NCI-H187 (cell line): ENCODE measurements around the gene AGPAT1.
A peak's percentile ranks its signal among the peaks of the same experiment; 100 is the strongest.
"Not testable (repeated sequence)": the region's sequence is repeated elsewhere in the genome, so short reads cannot be mapped to it uniquely, and the experiment has no call there.

ENCODE experiments used
- DNase-seq, 2 experiments: peaks; one replicate each; lab custom pipeline; 2025; lab: John Stamatoyannopoulos, UW

The AGPAT1 gene

GRCh38 chr6:32186151-32186840 is 10.4 kb upstream of the AGPAT1 start:
- DNase-seq, result not testable (repeated sequence)

- DNase-seq, result not testable (repeated sequence)
These were observed 9.8 kb upstream of the AGPAT1 start for GRCh38 chr6:32185681-32186131.

GRCh38 chr6:32184084-32184640 is 8.3 kb upstream of the AGPAT1 start, which contains the start of gene AGER:
Gene AGER, minus strand, starts transcription at chr6:32184253. Its CDS starts 31 bp downstream, at chr6:32184222.
- no peak for DNase-seq

GRCh38 chr6:32183483-32184083 is 7.7 kb upstream of the AGPAT1 start:
- DNase-seq, result no peak

GRCh38 chr6:32183030-32183429 is 7.1 kb upstream of the AGPAT1 start:
- DNase-seq, result no peak

GRCh38 chr6:32182555-32182981 is 6.7 kb upstream of the AGPAT1 start:
- DNase-seq, result no peak

GRCh38 chr6:32181915-32182529 is 6.1 kb upstream of the AGPAT1 start:
- no peak for DNase-seq

- no peak for DNase-seq
These were observed 5.3 kb upstream of the AGPAT1 start for GRCh38 chr6:32181148-32181702.

DNA sequence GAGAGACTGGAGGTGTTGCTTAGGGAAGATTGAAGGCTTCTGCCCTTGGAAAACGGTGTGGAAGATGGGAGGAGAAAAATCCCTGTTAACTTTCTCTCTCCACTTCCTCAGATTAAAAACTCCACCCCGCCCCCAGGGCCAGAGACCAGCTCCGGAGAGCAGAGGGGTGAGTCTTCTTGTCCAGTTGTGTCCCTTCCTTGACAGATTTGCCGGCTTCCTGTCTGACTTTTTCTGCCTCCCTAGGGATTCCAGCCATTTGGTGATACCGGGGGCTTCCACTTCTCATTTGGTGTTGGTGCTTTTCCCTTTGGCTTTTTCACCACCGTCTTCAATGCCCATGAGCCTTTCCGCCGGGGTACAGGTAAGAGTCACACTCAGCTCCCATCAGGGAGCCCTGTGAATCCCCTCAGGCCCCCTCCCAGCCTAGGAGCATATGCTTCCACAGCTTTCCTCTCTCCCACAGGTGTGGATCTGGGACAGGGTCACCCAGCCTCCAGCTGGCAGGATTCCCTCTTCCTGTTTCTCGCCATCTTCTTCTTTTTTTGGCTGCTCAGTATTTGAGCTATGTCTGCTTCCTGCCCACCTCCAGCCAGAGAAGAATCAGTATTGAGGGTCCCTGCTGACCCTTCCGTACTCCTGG is 4.0 kb upstream of the AGPAT1 start:
- no peak for DNase-seq

GRCh38 chr6:32178547-32179440 is 2.9 kb upstream of the AGPAT1 start:
- DNase-seq, result peak in 1 of 2 experiments; percentile 54

- peak; percentile 95 to 99 for DNase-seq
These were observed 2.1 kb upstream of the AGPAT1 start, which contains the start of gene RNF5 for GRCh38 chr6:32177788-32178546. Gene RNF5, plus strand, starts transcription at chr6:32178405. Its CDS starts 107 bp downstream, at chr6:32178512.

DNA sequence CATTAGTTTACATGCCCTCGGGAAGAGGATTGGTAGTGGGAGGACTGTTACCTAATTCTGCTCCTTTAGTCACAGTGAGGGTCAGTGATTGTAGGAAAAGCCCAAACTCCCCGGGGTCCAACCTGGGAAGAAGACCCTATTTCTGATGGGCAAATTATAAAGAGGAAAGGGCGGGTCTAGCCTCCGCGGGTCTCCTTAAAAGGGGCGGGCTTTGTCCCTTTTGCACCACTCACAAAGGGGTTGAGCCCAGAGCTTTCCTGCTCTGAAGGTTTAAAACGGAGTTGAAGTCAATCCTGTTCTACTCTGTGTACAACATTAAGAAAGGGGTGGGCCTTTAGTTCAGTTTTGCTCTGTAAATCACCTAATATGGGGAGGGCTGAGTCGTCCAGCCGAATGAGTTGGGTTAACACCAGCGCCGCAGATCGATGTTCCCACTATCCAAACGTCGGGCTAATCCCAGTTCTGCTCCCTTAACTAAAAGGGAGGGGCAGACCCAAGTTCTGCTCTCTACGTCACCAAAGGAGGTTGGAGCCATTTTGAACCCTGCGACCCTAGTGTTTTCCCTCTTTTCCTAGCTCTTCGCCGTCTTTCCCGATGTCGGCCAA is 1.4 kb upstream of the AGPAT1 start:
- DNase-seq, result peak; percentile 11 to 62

DNA sequence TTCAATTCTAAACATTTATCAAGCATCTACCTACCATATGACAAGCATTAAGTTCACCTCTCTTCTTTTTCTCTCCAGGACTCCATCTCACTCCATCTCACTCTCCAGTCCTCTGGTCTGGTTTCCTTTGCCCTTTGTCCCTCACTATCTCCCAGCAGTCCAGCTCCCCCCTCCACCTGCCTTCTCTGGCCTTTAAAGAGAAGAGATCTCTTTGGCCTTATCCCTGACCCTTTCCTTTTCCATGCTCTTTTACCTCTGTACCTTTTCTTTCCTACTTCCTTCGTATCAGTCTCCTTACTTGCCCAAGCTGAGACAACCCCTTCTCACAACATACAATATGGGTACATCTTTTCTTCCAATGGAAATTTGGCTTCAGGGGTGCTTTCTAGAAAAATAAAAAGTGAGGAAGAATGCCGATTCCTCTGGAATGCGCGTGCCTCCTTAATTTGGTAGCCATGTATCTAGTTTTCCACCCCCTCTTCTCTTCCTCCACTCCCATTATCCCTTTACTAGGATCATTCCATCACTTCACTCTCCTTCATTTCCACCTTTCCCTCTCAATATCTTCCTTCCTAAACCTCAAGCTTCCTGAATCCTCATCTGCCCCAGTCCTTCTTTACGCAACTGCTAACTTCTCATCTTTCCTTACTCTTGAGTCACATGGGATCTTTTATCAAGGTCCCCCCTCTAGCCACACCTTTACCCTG is 745 bp upstream of the AGPAT1 start:
- no peak for DNase-seq

DNA sequence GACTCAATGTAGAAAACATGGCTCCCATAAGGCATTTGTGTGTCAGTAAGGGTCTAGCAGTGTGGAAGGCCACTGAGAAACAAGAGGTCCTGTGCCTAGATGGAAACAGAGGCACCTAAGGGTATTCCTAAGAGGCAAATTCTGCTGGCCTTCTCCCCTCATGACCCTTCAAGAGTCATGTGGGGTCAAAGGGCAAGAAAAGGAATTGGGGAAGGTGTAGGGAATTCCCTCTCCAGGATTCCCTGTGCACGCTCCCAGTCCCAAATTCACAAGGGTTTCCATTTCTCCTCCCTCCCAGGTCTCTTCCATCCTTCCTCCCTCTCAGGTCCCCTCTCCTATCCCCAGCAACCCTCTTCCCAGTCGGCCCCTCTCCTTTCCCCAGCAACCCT is 568 bp downstream of the AGPAT1 start:
- no peak for DNase-seq

- no peak for DNase-seq
These were observed 1.5 kb downstream of the AGPAT1 start for GRCh38 chr6:32174416-32174815.

- DNase-seq, result no peak
These were observed 2.7 kb downstream of the AGPAT1 start for GRCh38 chr6:32173051-32173727.

GRCh38 chr6:32171234-32171633 is 4.7 kb downstream of the AGPAT1 start:
- DNase-seq, result no peak

DNA sequence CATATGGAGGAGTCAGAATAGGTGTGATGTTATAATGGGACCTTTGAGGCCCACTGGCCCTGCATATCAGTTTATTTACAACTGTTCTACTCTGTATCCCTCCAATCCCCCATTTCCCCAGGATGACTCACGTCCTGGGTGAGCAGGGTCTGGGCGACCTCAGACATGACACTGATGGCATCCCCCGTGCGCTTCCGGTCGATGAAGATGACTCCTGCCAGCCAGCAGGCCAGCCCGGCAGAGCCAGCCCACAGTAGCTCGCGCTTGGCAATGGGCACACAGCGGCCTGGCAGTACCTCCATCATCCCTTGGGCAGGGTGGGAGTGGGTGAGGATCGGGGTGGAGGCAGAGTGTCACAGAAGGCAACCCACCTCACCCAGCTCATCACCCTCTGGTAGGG is 5.6 kb downstream of the AGPAT1 start:
- DNase-seq, result no peak
